Hematopoietic multipotent progenitor cell treated with erythropoietin and hydrocortisone succinate and interleukin-3 and kit ligand, for 4 days (in vitro differentiated cells): ENCODE data around the gene LYRM1.
A peak's percentile ranks its signal among the peaks of the same experiment; 100 is the strongest.

ENCODE experiments used
- DNase-seq: peaks from one replicate; pipeline ENCODE4 v3.0.0-alpha.2; 2015

LYRM1 gene

DNA sequence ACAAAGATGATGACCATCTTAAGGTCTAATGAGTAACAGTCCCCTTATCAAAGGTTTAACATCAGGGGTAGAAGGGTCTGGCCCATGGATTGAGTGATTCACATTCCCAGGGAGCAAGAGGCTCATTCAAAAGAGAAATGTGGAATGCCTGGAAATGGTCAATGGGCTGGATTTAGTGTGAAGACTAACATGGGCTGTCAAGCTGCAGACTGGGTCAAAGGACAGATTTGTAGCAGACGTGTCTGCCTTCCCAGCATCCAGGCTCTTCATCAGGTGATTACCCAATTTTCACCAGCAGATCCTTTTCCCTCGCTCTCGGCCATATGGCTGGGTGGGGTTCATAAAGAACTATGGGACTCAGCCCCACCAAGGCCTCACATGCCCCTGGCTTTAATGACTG is 27.2 kb upstream of the LYRM1 start:
- DNase-seq = no peak

DNA sequence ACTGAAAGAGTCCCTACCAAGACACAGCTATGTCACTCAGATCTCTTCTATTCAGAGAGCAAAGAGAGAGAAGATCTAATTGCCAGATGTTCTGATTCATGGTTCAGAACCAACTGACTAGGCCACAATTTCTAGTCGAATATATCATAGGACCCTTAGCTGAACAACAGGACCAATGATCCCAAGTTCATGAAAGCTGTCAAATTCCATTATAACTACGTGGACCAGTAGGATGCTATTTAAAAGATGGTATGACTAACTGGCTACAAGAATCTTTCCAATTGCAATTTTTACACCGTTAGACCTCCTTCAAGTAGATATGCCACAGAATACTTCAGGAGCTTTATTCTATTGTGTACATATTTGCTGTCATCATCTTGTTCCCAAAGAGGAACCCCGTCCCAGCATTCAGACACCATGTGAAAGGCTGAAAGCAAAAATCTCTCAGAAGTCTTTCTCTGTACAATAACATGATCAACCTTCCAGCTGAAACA is 26.4 kb upstream of the LYRM1 start:
- DNase-seq = no peak

DNA sequence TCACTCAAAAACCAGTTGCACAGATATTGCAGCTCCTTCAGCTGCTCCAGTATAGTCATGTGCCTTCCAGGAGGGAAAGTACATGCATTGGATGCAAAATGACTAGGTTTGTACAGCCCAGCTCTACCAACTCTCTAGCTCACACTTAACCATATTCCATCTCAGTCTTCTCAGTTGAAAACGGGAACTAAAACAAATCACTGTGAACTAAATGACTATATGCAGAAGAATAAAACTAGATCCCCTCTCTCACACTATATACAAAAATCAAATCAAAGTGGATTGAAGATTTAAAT is 25.3 kb upstream of the LYRM1 start:
- no peak for DNase-seq

DNA sequence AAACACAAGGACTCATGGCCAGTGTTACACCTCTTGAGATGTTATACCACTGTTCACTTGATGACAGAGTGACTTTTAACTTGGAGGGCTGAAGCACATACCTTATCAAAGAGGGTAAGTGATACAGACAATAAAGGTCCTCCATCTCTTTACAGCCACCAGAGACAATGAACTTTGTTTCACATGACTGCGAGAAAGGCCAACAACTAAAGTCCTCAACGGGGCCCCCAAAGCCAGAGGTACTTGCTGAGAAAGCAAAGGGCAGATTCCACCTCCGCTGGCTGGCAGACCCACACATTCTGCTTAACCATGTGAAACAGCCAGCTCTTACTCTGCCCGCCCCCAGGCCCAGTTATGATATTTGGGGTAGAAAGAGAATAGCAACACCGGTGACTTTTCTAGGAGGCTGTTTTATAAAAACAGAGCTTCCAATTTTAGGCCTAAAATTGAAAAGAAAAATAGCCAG is 21.9 kb upstream of the LYRM1 start:
- no peak for DNase-seq

DNA sequence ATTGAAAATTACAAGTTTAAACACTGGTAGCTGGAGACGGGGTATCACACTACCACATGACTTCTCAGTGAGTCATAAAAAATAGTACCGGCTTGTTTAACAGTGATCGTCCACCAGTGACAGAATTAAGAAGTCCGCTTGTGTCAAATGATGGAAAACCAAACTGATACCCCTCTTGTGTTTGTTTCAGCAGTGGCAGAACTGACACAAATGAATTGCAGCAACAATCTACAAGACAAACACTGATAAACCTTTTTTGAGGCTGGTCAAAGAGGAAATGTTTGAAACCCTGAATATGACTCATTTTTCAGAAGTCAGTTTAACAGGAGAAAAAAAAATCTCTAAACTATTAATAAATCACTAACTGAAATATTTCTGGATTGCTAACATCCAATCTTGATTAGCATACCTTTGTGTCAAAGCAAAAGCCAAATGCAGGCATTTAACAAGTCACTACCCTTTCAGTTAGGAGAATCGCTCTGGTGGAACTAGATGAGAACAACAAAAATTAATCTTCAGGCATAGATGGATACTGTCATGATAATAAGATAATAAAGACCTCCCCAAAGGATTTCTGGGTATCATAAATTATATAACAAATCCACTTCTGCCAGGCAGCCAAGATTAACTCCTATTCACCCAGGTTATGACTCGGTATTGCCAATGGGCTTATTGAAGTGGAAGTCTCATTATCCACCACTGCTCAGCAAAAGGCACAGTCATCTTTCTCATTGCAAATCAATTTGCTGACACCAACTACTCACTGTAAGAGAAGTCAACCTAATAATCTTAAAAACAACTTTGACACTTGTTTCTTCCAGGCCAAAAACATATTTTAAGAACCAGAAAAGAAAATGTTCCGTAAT is 21.2 kb upstream of the LYRM1 start:
- peak; percentile 36 for DNase-seq

DNA sequence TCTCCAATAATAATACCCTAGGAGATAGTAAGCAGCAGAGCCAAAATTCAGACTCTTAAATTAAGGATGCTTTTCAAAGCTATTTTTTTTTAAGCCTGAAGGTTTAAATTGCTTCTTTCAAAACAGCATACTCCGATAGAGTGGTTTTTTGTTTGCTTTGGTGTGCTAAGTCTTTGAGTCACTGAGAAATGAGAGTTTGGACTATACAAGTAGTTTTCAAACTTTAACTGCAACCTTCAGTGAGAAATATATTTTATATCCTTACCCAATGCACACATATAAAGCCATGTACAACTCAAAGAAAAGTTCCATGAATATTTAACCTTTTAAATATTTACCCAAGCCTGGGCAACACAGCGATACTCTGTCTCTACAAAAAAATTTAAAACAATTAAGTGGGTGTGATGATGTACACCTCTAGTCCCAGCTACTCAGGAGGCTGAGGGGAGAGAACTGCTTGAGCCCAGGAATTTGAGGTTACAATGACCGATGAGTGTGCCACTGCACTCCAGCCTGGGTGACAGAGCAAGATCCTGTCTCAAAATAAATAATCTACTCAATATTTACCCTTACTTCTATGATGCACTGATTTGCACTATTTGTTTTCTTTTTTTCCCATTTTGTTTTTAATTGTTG is 19.6 kb upstream of the LYRM1 start:
- DNase-seq = no peak

DNA sequence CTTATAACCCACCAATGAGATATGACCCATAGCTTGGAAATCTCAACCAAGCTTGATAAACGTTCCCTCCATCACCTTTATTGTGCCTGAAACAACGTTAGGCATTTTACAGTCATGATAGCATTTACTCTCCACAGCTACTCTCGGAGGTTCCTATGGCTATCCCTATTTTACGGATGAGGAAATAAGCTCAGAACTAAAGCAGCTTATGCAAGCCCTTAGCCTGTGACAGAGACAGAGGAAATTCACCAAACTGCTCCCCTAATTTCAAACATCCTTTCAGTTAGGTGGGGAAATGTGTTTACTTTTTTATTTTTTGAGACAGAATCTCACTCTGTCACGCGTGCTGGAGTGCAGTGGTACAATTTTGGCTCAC is 19.1 kb upstream of the LYRM1 start:
- DNase-seq = no peak

DNA sequence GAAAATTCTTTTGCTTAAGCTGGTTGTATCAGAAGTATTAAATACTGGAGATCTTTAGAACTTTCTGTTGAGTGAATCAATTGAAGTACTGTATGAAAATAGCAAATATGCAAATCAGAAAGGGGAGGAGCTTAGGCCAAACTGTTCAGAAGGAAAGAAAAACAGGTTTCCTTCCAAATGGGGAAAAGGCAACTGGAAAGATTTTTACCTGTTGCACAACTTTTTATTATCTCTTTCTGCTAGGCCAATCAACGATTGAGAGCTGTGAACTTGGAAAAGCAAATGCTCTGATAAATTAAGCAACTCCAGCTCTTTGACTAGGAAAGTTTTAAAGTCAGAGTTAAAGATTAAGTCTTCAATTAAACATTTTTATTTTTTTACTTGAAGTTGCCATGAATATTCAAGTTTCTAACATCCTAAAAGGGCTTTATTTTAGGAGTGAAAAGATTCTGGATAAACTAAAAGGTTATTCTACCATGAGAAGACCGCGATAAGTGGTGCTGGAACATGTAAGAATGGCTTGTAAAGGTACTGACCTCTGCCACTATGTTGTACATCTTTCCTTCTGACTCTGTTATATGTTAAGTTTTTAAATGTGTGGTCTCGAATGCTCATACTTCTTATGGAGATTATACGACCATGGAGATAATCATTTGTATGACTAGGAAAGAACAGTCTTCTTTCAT is 16.9 kb upstream of the LYRM1 start:
- DNase-seq = no peak

DNA sequence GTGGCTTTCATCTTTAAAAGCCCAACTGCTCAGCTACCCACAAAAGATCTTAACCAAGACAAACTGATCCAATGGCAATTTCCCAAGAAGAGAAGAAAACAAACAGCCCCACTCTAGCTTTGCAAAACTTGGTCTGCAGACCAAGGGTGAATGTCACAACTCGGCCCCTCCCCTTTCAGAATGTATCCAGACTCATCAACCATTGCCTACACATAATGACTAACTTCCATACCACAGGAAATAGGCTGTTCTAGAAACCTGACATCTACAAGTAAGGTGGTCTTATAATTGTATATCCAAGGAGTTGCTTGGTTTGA is 16.4 kb upstream of the LYRM1 start:
- DNase-seq = peak; percentile 76

DNA sequence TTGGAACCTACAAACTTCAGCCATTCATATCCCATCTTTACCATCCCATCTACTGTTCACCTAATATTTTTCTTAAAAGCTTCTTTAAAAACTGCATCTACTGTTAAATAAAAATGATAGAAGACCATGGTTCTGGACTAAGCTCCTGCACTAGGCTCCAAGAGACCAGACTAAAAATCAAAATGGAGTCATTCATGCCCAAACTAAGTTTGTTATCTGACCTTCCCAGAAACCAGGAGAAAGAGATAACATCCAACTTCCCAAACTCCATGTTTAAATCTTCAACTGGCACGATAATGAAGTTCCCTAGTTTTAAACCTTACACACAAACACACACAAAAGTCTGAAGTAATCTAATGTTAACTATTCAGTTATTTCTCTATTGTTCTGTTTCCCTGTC is 14.3 kb upstream of the LYRM1 start:
- DNase-seq = no peak

DNA sequence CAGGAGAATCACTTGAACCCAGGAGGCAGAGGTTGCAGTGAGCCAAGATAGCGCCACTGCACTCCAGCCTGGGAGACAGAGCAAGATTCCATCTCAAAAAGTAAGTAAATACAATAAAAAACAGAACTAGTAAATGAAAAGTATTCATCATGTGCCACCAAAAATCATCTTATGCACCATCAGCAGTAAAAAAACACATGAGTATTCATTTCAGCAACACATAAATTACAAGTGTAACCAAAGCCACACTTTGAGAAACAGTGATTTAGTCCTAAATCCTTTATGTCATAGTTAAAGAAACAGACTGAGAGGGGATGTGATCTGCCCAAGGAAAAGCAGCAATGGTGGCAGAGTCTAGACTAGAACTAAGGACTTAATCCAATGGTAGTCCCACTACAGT is 13.4 kb upstream of the LYRM1 start:
- no peak for DNase-seq

DNA sequence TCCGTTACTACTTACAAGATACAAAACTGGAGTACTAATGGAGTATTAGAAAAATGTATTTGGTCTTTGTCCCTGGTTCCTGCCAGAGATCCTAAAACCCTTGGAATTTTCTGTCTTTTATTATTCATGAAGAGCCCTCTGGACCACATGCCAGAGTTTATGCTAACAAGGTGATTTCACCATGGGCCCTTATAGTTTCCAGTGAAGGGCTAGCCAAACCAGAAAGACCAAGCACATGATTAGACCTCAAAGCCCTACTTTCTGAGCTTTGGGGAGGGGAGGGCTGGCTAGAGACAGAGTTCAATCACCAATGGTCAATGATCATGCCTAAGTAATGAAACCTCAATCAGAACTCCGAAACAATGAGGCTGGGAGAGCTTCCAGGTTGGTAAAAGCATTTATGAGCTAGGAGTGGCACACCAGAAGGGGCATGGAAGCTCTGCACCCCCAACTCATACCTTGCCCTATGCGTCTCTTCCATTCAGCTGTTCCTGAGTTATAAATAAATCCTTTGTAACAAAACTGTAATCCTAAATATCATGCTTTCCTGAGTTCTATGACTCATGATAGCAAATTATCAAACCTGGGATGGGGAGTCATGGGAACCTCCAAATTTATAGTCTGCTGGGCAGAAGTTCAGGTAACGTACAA is 10.8 kb upstream of the LYRM1 start:
- DNase-seq = no peak

DNA sequence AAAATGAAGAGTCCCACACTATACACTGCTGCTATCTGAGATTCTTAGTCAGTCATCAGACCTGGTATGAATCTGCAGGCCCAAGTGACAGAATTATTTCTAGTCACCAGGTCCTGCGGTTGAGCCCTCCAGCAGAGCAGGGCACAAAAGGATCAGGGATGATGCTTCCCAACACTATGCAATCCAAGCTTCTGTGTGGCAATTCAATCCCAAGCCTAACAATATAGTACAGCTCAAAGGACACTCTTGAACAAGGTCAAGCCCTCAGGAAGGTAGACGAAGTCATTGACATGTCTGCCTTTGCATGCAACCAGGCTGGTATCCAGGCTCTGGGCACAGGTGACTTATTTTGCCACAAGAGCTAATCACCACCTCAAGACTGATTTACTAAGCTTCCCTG is 6.2 kb upstream of the LYRM1 start:
- DNase-seq = no peak

DNA sequence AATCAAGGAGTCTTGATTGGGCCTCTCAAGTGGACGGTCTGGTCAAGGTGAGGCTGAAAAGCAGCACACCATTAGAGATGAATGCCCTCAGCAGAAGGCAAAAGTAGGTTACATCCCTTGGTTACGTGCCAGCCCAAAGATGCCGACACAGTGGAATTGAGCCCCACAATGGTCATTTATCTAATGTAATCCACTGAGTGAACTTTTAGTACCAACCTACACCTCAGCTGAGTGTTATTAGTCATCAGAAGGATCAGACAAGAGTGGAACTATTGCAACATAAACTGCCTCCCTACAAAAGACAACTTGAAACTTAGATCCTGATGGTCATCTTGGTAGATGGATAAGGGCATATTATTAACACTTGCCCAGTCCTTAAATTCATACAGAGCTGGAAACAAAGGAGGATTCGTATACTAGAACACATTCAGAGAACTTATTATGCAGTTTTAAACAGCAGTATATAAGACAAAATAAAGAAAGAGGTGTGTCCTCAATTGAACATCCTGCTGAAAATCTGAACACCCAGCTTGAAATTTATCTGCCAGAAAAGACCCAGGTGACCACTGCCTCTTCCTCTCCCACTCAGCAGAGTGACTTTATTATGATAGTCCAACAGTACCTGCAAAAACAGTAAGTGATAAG is 3.2 kb upstream of the LYRM1 start:
- DNase-seq = peak; percentile 36

DNA sequence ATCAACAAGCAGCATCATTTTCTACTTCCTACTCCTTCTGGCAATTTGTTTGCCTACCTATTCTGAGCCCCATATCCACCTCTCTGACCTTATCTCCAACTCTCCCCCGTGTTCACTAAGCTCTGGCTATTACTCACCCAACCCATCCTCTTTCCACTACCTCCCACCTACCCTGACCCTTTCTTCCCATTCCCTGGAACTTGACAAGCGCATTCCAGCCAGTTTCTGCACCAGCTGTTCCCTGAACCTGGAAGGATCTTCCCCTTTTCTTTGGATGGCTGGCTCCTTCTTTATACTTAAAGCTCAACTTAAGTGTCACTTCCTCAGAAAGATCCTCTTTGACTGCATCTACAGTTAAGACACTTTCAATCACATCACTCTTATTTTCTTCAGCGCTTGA is 2.6 kb upstream of the LYRM1 start:
- no peak for DNase-seq

DNA sequence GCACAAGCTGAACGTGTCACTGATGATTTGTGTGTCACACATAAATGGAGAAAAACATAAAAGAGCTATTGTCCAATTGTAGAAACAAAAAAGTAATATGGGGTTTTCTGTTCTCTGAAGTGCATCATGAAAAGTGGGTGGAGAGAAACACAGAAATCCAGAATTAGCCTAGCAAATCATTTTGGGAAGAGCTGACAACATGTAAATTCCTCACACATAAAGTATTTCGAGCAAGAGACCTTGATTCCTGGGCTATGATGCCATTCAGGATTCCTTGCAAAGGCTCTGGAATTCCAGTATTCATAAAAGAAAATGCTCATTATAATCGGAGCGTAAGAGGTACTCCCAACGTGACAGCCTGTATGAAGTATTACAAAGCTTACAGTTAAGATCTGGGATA is 1.5 kb upstream of the LYRM1 start:
- no peak for DNase-seq

DNA sequence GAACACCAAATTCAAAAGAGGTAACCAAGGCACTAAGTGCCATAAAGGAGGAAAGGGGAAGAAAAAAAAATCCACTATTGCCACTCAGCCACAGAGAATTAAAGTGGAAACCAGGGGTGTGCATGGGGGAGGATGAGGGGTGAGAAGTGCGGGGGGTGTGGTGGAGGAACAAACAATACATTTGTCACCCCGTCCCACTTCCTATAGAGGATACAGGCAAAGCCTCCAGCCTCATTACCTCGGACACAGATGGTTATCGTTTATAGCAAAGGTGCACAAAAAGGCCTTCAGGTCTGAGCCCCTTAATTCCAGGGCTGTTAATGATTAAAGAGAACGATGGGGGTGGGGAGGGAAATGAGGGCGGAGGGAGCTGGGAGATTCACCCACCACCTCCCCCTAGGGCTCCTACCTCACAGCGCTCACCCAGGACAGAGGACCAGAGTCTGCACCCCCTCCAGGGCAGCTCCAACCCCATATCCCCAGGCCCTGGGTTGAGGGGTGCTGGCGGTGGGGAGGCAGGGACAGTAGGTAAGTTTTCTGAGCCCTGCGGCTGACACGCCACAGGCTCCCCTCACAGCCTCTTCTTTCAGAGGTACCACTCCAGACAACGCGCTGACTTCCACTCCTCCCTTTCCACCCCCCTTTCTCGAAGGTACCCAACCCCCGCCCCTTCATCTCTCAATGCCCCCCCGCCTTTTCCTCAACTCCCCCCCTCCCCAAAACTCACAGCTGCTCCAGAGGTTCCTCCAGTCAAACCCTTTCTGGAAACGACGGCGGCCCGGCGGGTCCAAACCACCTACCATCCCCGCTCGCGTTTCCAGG is 883 bp upstream of the LYRM1 start:
- DNase-seq = peak; percentile 35

DNA sequence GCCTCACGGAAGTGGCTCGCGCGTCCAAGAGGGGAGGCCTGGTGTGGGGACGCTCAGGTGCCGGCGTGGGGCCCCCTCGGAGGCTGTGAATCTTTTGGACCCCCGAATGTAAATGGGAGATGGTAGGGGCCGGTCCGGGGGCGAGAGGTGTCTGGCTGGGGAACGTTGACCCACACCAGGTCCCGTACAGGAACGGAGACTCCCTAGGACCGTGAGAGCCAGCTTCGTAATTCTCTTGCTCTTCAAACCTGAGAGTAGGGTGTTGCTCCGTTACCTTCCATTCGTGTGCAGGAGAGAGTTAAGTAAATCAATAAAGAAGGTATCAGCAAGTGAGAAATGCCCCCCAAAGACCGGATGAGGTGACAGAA is 481 bp downstream of the LYRM1 start:
- no peak for DNase-seq

DNA sequence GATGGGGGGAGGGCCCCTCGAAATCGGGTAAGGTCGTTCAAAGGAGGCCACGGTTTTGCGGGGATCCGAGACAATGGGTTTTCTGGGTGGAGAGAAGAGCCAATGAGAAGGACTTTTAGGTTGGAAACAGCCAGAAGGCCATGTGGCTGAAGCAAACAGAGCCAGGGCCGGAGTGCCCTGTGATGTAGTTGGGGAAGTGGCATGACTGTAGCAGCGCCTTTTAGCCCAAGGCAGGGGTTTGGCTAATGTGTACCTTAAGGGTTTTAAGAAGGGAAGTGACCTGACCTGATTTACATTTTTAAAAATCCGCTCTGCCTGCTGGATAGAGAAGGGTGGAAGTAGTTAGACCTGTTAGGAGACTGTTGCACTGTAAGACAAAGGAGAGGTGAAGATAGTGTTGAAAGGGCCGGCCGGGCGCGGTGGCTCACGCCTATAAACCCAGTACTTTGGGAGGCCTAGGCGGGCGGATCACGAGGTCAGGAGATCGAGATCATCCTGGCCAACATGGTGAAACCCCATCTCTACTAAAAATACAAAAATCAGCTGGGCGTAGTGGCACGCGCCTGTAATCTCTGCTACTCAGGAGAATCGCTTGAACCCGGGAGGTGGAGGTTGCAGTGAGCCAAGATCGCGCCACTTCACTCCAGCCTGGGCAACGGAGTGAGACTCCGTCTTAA is 1.0 kb downstream of the LYRM1 start:
- peak; percentile 72 for DNase-seq

DNA sequence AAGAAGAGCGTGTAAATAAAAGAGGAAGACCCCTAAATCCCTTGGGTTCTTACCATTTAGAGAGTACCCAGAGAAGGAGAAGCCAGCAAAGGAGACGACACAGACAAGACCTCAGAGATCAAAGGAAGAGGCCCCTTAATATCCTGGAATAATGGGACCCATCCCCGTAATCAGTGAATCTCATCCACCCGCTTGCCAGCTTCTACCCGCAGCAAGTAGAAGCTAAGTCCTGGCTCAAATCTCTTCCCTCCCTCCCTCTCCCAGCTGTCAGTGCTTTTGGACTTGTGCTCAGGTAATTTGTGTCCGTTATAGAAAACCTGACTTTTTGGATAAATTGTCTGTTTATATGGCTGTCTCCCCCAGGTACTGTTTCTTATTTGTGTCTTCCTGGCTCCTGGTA is 1.9 kb downstream of the LYRM1 start:
- no peak for DNase-seq

DNA sequence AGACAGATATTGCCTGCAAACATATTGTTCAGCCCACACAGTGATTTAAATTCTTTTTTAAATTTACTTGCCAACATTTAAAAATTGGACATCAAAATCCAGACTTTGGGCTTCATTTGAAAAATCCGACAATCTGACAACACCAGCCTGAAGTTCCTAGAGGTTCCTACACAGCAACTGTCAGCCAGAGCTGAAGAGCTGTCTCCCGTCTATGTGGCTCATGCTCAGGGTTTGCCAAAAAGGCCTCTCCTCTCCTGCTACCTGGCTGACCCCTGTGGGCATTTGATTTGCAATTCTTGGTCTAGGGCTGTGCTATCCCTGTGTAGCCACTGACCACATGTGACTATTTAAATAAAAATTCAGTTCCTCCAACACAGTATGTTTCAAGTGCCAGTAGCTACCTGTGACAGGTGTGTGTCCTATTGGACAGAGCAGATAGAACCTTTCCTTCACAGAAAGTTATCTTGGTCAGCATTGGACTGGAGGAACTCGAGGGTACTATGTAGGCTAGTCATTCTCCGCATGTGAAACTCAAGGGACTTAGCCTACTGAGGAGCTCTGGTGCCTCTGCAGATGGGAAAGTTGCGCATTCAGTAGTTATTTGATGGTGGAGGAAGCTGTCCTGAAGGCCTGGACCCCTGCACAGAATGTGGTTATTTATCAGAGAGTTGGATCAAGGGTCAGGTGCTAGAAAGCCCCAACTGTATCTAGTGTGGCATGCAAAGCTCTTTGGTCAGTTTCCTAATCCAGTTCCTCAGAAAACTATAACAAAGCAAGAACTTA is 2.7 kb downstream of the LYRM1 start:
- DNase-seq = peak; percentile 85
